GM18526 (cell line): Measurements from ENCODE around the gene CHD5.

ENCODE experiments used
- POLR2A ChIP-seq: IDR thresholded peaks from 3 replicates; pipeline ENCODE4 v1.6.1; 2011; ENCODE audit not compliant: insufficient read length; ENCODE audit errors: extremely low read depth

CHD5 gene

GRCh38 chr1:6092211-6092610 is 87.9 kb downstream of the CHD5 start:
- no peak for TF ChIP-seq POLR2A

DNA sequence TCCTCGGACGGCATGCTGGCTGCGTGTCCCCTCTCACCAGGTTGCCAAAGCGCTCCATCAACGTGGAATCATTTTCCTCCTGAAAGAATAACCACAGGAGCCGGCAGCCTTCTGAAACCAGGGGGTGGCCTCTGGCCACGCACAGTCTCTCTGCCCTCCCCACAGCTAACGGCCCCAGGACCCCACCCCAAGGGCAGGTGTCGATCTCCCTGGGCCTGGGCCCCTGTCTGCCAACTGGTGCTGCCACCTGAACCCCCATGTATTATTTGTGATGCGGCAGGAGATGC is 88.4 kb downstream of the CHD5 start:
- no peak for TF ChIP-seq POLR2A

DNA sequence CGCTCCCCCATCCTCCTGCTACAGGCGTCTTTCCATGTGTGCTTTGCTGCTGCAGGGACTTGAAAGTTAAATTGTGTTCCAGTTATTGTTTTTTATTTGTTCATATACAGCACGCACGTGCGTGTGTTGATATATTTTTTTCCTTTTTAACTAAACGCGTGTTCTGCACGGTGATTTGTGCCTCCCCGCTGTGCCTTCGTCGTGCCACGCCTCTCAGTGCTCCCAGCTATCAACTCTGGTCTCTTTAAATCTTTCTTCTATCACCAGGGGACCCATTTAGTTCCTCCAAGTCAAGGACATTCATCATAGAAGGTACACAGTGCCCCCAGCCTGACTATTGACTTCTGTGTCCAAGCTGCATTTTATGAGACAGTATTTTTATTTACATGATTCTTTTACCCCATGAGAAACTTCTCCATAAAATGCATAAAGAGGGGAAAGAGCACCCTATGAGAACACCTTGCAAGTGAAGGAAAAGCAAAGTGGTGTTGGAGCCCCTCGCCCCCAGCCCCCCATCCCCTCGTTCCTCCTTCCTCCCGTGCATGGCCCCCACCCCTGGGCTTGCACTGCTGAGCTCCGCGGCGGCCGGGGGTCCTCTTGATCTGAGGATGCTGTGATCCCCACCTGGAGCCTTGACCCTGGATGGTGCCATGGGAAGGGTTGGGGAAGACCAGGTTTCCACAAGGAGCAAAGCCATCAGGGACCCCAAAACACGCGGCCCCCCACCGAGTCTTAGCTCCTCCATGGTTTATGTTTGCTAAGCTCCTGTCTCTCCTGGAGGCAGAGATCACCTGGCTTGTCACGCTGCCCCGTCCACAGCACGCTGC is 88.9 kb downstream of the CHD5 start:
- TF ChIP-seq POLR2A = no peak

GRCh38 chr1:6090288-6090687 is 89.8 kb downstream of the CHD5 start:
- TF ChIP-seq POLR2A = no peak

DNA sequence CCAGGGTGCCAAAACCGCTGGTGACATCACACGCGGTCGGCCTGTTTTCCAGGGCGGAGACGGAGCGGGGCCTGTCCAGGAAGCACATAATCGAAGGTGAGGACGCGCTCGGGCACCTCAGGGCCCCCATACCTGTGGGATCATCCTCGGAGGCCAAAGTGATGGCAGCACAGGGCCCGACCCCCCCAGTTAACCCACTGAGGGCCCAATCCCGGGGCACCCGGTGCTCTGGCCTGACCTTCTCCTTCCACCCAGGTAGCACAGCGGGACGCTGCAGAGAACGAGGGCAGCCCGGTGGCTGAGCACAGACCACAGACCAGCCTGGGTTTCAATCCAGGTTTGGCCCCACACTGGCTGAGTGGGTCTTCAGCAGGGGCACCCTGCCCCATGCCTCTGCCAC is 91.2 kb downstream of the CHD5 start:
- no peak for TF ChIP-seq POLR2A

GRCh38 chr1:6087958-6088357 is 92.2 kb downstream of the CHD5 start:
- TF ChIP-seq POLR2A = no peak

DNA sequence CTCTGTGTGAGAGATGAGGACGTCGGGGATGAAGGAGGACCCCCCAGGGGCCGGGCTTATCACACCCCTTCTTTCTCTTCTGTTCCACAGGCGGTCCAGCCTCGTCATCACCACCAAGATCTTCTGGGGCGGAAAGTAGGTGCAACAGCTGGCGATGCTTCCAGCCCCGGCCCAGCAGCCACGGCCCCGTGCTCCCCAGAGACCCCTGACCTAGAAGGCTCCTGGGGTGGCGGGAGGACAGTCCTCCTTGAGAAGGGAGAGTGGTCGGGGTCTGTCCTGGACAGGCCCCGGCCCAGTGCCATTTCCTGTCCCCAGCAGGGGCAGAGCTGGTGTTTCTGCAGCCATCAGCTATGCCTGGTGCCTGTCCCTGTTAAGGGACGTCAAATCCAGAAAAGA is 92.7 kb downstream of the CHD5 start:
- TF ChIP-seq POLR2A = no peak

DNA sequence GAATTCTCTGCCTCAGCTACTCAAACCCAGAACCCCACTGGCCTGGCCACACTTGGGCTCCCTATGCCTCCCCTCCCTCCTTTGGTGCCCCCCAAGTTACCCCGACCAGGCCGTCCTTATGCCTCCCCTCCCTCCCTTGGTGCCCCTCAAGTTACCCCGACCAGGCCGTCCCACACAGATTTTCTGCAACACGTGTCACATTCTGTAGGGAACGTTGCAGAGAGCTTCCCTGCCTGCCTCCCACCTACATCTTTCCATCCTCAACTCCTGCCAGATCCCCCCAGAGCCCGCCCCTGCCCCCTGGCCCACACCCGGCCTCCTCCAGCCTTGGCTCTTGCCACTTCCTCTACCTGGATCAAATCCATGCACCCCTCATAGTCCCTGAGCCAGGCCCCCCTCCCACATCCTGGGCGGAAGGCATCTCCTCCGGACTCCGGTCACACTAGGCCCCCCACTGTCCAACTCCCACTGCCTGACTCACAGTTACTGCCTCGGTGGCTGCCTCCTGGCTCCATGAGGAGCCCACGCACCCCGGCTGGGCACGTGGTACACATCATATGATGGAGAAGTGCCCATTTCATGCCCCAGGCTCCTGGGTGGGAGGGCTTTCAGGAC is 93.3 kb downstream of the CHD5 start:
- no peak for TF ChIP-seq POLR2A

DNA sequence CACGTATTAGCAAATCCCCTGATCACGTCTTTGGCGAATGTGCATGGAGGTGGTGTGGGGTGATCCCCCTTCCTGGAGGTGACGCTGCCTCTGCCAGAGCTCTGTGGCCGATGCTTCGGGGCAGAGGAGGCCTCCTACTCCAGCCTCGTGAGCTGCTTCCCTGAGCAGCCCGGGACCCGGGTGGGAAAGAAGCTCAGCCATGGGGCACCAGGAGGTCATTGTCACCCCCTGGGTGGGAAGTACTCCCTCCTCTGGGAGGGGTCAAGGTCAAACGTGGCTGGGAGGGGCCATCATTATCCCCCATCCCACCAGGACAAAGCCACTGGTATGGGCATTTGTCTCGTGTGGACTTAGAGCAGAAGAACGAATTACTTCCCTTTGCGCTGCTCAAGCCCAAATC is 93.8 kb downstream of the CHD5 start:
- no peak for TF ChIP-seq POLR2A

- TF ChIP-seq POLR2A = no peak
Observed at GRCh38 chr1:6085666-6086065, 94.5 kb downstream of the CHD5 start.

DNA sequence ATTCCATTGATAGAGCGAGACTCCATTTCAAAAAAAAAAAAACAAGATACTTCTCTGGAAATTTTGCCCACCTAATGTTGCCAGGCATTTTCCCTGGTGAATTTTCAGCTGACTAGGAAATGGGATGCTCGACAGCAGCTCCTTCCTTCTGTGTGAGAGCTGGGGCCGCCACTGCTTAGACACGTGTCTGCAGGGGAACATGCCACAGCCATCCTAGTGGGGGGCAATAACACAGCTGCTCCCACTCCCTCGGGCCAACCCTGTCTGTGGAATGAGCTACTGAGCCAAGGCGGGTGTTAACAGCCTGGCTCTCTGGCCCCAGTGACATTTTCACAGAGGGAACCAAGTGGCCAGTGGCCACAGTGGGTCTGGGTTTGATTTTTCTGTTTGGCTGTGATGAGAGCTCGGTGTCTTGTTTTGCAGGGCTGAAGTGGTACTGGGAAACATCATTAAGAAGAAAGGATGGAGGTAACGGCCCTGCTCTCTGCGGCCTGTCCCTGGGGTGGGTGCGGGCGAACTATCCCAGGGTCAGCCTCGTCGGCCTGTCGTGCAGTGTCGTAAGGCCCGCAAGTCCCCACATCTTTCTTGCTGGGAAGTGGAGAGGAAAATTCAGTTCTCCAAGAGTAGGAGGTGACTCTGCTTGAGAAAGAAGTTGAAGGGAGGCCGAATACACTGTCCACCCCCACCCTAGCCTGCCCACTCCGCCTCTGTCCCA is 95.2 kb downstream of the CHD5 start:
- TF ChIP-seq POLR2A = no peak

DNA sequence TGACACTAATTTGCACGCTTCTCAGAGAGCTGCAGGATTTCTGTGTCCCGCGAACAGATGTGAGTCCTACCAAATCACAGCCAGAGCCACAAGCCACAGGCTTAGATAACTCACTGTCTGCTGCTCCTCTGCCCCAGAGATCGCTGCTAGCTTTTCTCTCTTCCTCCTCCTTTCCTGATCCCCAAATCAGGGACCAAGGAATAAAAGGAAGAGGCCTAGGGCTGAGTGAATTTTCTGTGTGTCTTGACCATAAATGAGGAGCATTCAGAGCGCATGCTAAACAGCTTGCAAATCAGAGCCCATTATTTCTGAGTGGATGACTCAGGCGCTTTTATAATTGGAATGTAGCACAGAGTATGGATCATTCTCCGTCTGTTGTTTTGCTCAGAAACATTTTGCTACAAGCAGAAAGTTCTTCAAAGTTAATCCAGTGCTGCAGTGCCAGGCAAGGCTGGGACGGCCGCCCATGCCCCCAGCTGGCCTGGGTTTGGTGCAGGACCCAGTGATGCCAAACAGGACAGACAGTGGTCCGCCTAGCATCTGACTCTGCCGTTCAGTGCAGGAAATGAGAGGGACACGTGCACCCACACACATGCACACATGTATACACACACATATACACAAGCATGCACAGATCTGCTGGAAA is 96.2 kb downstream of the CHD5 start:
- TF ChIP-seq POLR2A = no peak

- no peak for TF ChIP-seq POLR2A
Observed at GRCh38 chr1:6083385-6083784, 96.7 kb downstream of the CHD5 start.

GRCh38 chr1:6082430-6082971 is 97.6 kb downstream of the CHD5 start:
- TF ChIP-seq POLR2A = no peak

GRCh38 chr1:6081901-6082300 is 98.2 kb downstream of the CHD5 start:
- no peak for TF ChIP-seq POLR2A

DNA sequence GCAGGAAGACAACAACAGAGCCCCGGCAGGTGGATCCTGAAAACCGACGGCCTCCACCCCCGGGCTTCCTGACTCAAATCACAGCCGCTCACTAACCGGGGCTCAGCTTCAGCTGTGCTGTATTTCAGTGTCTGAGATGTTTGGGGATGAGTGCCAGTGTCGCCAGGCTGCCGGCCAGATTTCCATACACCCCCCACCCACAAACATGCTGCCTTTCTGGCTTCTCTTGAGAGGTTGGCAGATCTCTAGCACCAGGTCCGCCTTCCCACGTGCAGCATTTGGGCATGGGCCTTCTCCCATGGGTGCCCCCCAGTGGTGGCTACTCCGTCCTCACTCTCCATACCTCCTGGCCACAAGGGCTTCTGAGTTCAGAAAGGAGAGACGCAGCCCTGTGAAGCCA is 99.7 kb downstream of the CHD5 start:
- no peak for TF ChIP-seq POLR2A
